Left forelimb (tissue), 1 donor: ENCODE data around the gene POLH.
"Not testable (repeated sequence)": the region's sequence is repeated elsewhere in the genome, so short reads cannot be mapped to it uniquely, and the experiment has no call there.

ENCODE experiments used
- DNase-seq: peaks from one replicate; pipeline ENCODE4 v3.0.0-alpha.2; 2018; ENCODE audit warnings: low spot score

Gene POLH

DNA sequence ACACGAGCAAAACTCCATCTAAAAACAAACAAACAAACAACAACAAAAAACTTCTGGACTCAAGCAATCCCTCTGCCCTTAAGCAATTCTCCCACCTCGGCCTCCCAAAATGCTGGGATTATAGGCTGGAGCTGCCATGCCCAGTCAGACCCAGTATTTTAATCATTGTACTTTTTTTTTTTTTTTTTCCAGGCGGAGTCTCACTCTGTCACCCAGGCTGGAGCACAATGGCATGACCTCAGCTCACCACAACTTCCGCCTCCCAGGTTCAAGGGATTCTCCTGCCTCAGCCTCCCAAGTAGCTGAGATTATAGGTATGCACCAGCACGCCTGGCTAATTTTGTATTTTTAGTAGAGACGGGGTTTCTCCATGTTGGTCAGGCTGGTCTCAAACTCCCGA lies 57.0 kb downstream of the POLH start:
- DNase-seq, result not testable (repeated sequence)

DNA sequence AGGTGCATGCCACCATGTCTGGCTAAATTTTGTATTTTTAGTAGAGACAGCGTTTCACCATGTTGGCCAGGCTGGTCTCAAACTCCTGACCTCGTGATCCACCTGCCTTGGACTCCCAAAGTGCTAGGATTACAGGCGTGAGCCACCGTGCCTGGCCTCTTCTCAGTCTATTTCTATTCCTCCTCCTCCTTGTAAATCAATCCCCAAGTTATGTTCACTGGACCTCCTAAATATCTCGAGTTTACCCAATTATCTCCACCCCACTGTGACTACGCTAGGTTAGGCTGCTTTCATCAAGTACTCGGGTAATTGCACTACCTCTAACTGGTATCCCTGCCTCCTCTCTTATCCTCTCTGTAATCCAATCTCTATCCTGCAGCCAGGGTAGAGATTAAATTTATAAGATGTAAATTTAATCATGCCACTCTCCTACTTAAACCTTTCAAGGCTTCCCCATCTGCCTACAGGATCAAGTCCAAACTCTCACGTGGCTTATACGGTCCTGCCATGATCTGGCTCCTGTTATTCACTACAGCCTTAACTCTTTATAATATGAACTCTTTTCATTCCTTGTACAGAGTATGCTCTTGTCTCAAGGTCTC lies 58.8 kb downstream of the POLH start:
- no peak for DNase-seq

DNA sequence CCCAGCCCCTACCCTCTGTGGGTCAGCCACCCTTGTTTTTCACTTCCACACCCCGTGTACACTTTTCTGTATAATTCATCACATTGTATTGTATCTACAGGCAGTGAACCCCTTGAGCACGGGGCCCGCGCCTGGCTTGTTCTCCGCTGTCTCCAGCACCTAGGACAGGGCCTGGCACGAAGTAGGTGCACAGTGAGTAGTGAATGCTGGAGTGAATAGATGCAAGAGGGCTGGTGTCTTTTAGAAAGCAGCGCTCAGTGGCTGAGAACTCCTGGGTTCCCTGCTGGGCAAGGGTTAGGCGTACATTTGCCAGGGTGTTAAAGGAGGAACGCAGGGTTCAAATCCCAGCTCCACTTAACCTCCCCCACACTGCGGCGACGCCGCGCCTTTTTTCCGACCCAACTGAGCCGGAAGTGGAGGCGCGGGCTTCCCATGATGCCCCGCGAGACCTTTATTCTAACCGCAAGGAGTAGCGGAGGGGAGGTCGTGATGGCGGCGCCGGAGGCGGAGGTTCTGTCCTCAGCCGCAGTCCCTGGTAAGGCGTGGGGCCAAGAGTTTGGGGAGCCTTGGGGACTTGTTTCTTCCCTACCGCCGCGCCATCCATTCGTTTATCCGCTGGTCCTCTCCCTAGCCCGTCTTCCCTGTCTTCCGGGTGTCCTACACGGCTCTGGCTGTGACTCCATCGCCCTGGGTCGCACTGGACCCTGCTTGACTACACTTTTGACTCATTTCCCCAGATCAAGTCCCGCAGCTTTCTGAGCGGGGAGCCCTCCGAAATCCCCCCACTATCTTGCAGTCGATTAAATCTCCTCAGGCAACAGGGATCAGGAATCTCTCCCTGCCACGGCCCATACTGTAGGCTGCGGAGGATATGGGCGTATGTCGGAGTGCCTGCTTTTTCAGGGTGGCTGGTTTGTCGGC lies 59.7 kb downstream of the POLH start, which contains the start of gene MAD2L1BP:
MAD2L1BP (plus strand) TSS at position 454 of the 921 bp plus-strand sequence; CDS start at position 490, 36 bp downstream.
- DNase-seq, result peak; percentile 91

DNA sequence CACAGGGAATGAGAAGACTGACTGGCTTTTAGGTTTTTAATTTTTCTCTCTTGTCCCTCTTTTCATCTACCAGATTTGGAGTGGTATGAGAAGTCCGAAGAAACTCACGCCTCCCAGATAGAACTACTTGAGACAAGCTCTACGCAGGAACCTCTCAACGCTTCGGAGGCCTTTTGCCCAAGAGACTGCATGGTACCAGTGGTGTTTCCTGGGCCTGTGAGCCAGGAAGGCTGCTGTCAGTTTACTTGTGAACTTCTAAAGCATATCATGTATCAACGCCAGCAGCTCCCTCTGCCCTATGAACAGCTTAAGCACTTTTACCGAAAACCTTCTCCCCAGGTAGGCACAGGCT lies 60.3 kb downstream of the POLH start:
- no peak for DNase-seq

DNA sequence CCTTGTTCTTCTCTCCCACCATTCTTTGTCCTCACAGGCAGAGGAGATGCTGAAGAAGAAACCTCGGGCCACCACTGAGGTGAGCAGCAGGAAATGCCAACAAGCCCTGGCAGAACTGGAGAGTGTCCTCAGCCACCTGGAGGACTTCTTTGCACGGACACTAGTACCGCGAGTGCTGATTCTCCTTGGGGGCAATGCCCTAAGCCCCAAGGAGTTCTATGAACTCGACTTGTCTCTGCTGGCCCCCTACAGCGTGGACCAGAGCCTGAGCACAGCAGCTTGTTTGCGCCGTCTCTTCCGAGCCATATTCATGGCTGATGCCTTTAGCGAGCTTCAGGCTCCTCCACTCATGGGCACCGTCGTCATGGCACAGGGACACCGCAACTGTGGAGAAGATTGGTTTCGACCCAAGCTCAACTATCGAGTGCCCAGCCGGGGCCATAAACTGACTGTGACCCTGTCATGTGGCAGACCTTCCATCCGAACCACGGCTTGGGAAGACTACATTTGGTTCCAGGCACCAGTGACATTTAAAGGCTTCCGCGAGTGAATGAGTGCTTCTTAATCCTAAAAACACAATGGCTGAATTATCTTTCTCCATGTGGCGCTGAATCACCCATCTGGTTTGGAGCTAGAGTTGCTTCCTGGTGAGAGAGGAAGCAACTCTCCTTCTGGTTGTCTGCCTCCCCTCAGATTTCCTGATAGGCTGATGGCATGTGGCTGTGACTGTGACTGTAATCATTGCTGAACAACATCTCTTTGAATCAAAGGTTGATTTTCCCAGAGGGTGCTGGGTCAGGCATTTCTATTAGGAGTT lies 64.2 kb downstream of the POLH start:
- DNase-seq, result no peak

DNA sequence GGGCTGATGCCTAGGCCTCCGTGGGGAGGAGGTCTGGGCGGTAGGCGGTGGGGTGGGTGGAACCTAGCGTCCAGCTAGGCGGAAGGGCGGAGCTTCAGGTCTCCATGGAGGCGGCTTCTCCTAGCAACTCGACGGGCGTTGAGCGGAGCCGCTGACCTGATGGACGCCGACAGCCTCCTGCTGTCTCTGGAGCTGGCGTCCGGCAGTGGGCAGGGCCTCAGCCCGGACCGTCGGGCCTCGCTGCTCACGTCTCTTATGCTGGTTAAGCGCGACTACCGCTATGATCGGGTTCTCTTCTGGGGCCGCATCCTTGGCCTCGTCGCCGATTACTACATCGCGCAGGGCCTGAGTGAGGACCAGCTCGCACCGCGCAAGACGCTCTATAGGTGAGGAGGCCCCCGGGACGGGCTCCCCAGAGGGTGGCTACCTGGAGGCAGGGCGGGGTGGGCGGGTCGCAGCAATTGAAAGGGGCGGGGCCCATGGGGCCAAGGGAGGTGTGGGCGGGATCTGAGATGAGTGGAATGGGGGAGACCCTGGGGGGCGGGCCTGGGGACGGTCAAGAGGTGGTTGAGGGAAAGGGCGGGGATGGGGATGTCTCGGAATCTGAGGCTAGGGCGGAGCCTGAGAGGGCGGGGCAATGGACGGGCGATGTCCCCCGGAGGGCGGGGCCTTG lies 69.1 kb downstream of the POLH start, which contains the start of gene RSPH9:
RSPH9 (plus strand) TSS at position 97 of the 673 bp plus-strand sequence; CDS start at position 160, 63 bp downstream.
- peak; percentile 75 for DNase-seq

DNA sequence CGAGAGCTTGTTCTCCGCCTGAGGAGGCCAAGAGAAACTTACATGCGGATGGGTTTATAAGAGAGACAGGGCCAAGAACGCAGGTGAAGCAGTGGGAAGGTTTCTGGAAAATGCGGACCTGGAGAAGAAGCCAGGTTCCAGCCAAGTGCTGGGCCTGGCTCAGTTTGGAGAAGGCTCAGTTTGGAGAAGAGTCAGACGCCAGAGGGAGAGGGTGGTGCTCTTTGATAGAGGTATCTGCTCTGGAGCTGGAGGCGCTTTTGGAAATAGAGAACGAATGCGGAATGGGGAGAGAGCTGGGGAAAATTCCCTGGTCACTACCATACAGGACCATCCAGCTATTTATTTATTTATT lies 69.6 kb downstream of the POLH start:
- DNase-seq, result no peak

DNA sequence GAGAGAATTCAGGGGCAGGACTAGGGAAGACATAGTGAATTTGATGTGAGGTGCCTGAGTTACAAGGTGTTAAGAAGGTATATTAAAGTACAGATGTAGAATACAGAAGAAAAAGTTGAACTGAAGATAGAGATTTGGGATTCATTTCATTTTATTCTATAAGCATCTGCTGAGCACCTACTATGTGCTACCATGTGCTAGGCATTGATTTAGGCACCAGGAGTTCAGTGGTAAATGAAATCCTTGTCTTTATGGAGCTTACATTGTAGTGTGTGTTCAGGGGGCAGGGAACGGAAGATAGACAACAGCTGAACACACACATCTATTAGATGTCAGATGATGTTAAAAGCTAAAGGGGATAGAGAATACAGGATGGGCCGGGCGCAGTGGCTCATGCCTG lies 71.6 kb downstream of the POLH start:
- no peak for DNase-seq

DNA sequence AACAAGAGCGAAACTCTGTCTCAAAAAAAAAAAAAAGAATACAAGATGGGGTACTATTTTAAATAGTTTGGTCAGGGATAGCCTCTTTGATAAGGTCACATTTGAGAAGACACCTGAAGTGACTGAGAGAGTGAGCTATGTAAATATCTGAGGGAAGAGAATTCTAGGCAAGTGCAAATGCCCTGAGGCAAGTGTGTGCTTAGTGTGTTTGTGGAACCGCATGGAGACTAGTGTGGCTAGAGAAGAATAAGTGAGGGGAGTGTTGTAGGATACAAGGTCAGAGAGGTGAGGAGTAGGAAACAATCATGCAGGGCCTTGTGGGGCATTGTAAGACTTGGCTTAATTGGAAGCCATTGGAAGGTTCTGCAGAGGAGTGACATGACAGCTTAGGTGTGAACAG lies 72.3 kb downstream of the POLH start:
- DNase-seq, result no peak

DNA sequence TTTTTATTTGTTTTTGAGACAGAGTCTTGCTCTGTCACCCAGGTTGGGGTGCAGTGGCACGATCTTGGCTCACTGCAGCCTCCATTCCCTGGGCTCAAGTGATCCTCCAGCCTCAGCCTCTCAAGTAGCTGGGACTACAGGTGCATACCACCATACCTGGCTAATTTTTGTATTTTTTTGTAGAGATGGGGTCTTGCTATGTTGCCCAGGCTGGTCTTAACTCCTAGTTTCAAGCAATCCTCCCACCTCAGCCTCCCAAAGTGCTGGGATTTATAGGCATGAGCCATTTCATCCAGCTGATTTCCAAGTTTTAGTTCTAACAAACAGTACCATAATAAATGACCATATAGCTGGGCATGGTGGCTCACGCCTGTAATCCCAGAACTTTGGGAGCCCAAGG lies 76.8 kb downstream of the POLH start:
- DNase-seq, result not testable (repeated sequence)

DNA sequence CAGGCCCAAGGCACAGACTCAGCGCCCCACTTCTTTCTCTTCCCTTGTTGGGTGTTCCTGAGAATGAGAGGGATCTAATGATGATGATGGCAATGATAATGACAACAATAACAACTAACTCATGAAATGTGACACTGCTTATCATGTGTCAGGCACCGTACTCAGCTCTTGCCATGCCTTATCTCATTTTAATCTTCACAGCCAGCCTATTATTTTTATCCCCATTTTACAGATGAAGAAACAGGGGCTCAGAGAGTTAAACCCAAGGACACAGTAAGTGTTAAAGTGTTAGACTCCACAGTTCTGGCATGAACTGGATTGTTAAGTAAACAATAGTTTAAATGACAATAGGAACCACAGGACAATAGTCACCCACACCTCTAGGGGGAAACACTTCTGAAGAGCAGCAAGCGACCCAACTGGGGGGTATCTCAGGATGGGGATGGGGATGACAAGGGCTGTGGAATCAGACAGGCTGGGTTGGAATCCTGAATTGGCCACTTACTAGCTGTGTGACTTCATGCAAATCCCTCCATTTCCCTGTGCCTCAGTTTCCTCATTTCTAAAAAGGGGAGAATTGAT lies 81.3 kb downstream of the POLH start:
- no peak for DNase-seq

DNA sequence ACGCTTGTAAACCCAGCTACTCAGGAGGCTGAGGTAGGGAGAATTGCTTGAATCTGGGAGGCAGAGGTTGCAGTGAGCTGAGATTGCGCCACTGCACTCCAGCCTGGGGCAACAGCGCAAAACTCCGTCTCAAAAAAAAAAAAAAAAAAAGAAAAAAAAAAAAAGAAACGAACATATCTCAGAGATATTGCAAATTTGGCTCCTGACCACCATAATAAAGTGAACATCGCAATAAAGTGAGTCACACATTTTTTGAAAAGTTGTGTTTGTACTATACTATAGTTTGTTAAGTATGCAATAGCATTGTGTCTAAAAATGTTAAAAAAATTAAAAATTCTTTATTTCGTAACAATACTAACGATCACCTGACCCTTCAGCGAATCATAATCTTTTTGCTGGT lies 82.2 kb downstream of the POLH start:
- DNase-seq, result no peak

DNA sequence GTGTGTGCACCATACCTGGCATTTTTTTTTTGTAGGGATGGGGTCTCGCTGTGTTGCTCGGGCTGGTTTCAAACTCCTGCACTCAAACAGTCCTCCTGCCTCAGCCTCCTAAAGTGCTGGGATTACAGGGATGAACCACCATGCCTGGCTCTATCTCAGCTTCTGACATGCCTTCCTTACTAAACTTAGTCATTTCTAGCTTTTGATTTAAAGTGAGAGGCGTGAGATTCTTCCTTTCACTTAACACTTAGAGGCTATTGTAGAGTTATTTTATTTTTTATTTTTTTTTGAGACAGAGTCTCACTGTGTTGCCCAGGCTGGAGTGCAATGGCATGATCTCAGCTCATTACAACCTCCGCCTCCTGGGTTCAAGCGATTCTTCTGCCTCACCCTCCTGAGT lies 87.0 kb downstream of the POLH start:
- not testable (repeated sequence) for DNase-seq
